Activated CD8-positive, alpha-beta memory T cell treated with anti-CD3 and anti-CD28 coated beads for 1 hour (primary cell): Measurements from ENCODE around the gene SPC24.

Experiments
- DNase-seq, 2 donors: peaks; one replicate each; pipeline ENCODE4 v3.0.0-alpha.2; 2020; ENCODE audit warnings: low read depth in 1 of 2; ENCODE audit errors: extremely low read depth in 1 of 2

SPC24 gene, protein sequence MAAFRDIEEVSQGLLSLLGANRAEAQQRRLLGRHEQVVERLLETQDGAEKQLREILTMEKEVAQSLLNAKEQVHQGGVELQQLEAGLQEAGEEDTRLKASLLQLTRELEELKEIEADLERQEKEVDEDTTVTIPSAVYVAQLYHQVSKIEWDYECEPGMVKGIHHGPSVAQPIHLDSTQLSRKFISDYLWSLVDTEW

DNA sequence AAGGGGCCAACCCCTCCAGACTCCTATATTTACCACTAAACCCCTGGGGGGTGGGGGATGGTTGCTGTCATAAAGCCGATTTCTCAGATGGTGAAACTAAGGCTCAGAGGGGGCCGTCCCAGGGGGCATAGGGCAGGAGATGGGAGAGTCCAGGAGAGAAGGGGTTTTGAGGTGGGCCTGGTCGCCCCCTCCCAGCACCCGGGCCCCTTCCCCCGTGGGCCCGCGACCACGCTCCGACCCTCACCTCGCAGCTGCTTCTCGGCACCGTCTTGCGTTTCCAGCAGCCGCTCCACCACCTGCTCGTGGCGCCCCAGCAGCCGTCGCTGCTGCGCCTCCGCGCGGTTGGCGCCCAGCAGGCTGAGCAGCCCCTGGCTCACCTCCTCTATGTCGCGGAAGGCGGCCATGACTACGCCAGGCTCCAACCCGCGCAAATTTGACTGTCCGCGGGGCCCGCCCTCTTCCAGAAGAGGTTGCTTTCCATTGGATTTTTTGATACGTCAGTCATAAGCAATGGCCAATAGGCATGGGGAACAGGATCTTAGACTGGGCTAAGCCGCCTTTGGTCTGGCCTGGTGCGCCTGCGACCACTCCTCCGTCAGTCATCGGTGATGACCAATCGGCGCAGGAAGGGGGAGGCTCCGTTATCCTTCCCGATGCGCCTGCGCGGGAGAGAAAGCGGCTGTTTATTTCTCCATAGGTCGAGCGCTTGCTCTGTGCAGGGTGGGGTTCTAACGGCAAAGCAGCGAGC is at the start of gene SPC24:
Gene SPC24, minus strand, starts transcription at position 410 of the 748 bp plus-strand sequence. Its CDS starts 6 bp downstream, at position 404.
- DNase-seq: peak; percentile 78

DNA sequence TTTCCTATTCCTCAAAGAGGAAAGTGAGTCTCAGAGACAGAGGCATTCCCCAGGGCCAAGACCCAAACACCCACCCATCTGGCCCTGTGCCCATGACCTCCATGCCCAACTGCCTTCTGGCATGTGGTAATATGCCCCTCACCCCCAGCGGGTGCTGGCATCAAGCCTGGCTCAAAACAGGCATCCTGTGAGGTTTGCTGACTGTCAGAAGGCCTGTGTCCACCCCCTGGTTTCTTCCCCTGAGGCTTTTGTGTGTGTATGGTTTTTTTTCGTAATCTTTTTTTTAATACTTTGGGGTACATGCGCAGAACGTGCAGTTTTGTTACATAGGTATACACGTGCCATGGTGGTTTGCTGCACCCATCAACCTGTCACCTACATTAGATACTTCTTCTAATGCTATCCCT is 49.4 kb upstream of the SPC24 start:
- no peak for DNase-seq

DNA sequence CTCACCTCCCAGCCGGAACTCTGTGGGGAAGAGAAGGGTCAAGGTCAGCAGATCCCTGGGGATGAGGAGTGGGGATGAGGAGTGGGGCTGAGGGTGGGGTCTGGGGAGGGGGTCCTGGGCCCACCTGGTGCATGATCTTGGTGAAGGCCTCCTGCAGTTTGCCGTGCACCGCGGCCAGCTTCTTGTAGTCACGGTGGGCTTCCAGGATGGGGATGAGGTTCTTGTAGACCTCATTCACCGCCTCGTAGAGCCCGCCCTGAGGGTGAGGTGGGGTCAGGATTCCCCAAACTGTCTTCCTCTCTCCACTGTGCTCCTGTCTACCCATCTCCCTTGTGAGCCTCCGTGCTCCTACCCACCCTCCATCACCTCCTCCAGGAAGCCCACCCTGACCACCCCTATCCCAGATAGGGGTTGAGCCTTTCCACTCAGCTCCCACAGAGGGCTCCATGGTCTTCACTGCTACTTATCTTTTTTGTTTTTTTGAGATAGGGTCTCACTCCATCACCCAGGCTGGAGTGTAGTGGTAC is 48.6 kb upstream of the SPC24 start:
- DNase-seq: no peak

DNA sequence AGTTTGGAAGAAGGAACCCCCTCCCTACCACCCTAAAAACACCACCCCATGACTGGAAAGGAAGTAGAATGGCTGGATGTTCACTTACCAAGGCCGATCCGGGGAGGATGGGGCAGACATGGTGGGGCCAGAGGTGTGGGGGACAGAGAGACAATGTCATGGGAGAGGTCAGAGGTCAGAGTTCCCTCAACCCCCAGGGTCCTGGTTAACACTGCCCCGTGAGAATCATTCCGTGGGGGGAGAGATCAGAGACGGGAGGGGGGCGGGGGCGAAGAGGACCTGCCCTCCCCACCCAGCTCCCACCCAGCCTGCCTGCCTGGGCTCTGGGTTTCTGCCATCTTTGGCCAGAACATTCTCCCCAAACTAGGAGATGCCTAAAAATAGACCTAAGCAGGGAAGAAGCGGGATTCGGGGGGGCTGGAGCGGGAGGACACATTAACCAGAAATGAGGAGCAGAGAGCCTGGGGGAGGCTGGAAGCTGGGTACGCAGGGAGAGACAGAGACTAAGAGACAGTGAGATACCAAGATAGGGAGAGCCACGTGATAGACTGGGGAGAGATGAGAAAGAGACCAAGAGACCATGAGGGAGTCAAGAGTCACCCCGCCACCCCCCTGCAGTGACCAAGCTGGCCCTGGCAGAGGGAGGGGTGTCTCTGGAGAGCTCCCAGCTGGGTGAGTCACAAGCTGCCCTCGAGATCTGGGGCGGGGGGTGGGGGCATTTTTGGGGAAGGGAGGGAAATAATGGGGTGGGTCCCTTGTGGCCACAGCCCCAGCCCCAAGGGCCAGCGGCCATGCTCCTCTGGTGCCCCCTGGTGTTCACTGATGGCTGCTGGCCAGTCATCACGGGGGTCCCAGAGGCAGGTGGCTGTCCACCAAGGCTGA is 47.9 kb upstream of the SPC24 start:
- peak in 1 of 2 donors; percentile 23 for DNase-seq

DNA sequence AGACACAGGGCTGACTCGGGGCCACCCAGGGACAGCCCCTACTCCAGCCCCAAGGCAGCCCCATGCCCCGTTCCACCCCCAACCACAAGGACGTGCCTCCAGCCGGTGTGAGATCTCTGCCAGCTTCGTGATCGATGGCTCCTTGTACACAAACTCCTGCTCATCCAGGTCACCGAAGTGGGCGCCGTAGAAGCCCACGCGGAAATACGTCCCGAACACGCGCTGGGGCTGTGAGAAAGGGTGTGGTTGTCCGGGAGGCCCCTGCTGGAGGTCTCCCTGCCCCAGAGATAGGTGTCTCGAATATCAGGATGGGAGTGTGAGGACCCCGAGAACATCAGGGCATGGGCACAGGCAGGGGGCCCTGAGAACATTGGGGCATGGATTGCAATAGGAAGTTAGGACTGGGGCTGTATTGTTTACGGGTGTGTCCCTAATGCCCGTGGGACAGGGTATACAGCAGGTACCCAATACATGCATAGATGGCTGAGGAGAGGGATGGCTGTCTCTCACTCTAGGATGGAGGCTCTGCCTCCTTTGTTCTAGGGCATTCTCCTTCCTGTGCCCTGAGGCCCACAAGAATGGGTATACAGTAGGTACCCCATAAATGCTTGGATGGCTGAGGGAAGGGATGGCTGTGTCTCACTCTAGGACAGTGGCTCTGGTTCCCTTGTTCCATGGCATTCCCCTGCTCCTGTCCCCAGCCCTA is 47.1 kb upstream of the SPC24 start:
- DNase-seq: no peak

DNA sequence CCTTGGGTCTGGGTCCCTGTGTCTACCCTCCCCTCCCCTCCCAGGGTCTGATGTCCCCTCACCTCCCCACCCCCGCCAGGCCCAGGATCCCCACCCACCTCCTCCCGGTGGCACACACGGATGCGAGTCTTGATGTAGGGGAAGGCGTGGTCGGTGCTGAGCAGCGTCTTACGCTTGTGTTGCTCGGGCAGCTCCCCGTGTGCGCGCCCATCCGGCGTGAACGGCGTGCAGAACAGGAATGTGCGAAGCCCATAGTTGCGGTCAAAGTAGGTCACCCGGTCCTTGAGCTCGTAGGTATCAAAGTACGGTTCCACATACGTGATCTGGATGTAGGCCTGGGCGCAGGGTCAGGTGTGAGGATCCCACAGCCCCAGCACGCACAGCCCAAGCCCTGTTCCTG is 46.2 kb upstream of the SPC24 start:
- DNase-seq: no peak

DNA sequence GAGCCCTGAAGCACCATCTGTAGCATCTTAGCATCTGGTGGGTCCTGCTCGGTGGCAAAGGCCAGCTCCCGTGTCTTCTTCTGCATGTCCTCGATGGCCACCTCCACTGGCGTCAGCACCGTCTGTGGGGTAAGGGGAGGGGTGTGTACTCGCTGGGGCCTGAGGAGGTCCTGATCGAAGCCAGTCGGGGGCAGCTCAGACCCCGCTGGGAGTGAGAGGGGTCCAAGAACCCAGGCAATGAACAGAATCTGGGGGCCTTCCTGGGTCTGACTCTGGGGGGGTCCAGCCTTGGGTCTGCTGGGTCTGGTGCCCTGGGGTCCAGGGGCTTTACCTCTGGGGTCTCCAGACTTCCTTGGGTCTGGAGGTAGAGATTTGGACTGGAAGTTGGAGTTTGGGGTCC is 45.3 kb upstream of the SPC24 start:
- DNase-seq: no peak

DNA sequence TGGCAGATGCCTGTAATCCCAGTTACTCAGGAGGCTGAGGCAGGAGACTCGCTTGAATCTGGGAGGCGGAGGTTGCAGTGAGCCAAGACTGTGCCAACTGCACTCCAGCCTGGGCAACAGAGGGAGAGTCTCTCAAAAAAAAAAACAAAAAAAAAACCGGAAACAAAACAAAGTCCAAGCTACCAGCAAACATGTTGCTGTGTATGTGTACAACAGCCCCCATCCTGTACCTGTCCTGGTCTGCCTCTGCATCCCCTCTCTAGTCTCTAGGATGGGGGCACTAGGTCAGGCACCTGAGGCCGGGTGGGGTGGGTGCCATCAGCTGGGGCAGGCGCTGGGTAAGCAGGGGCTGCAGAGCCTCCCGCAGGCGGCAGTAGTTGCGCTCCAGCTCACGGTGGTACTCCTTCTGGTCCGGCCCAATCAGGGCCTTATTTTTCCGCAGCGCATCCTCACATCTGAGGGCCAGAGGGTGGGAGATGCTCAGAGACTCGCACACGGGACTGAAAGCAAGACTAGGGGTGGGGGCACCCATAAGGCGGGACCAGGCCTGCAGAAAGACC is 44.5 kb upstream of the SPC24 start:
- DNase-seq: no peak

DNA sequence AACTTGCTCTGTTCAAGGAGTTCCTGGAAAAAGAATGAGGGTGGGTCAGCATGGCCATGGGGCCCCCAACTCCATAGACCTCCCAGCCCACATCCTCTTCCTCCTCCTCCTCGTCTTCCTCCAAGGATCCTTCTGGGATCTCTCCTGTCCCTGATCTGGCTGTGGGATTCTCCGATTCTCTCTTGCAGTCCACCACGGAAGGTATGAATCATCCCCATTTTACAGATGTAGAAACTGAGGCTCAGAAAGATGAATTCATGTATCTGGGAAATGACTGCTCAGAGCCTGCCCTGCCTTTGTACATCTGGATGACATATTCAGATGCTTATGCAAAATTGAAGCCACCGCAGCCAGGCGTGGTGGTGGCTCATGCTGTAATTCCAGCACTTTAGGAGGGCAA is 43.9 kb upstream of the SPC24 start:
- DNase-seq: no peak

DNA sequence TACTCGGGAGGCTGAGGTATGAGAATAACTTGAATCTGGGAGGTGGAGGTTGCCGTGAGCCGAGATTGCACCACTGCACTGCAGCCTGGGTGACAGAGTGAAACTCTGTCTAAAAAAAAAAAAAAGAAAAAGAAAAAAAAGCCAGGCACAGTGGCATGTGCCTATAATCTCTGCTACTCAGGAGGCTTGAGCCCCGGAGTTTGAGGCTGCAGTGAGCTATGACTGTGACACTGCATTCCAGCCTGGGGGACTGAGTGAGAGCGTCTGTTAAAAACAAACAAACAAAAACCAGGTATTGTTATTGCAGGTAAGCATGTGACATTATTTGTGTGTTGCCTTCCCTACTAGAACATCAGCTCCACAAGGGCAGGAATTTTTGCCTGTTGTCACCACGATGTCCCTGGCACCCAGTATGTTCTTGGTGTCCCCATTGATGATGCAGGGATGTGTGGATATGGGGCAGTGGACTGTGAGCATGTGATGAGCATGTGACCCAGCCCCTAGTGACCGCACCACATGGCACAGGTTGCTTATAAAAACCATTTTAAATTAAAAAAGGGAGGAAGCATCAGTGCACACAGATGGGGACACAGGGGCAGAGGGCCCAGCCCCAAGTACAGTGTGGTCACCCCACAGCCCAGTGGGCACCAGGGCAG is 43.3 kb upstream of the SPC24 start:
- DNase-seq: no peak

DNA sequence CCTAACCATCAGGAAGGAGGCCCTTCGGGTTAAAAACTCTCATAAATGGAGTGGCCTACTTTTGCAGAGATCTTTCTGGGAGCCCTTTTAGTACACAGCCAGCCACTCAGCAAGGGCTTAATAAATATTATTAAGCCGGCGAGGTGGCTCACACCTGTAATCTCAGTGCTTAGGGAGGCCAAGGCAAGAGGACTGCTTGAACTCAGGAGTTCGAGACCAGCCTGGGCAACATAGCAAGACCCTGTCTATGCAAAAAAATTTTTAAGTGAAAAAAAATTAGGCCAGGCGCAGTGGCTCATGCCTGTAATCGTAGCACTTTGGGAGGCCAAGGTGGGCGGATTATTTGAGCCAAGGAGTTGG is 42.6 kb upstream of the SPC24 start:
- DNase-seq: no peak

DNA sequence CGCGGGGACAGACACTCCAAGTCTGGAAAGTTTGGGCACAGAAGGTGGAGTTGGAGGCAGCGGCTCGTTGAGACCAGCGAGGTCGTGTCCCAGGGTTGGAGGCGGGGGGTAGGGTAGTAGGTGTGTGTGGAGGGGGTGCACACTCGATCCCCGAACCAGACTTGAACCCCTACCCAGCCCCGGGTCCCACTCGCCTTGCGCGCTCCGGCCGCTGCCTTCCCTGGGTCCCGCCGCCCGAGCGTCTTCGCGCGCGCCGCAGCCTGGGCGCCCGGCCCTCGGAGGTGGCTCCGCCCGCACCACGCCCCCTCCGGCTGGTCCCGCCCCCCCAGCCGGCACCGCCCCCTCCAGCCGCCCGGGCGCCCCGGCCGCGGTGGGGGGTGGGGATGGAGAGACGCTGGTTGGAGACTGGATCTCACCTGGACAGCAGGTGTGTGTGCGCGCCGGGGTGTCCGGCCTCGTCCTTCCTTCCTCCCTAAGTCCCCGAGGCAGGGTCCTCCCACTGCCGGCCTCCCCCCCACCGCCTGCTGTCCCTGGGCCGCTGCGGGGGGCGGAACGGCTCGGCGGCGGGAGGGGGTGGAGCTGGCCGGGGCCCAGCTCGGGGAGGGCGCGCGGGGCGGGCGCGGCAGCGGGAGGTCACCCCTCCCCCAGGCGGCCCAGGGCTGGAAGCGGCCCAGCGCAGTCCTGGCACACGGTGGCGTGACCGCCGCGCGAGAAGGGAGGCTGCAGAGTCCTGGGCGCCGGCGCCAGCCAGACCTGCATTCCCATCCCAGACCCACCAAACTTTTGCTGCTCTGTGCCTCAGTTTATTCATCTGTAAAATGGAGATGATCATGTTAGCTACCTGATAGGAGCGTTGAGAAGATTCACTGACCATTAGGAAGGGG is 42.0 kb upstream of the SPC24 start, which contains the start of gene KANK2:
Gene KANK2, minus strand, starts transcription at position 255 of the 884 bp plus-strand sequence. CDS start 3,034 bp downstream, outside the sequence.
- DNase-seq: peak; percentile 12 to 65

DNA sequence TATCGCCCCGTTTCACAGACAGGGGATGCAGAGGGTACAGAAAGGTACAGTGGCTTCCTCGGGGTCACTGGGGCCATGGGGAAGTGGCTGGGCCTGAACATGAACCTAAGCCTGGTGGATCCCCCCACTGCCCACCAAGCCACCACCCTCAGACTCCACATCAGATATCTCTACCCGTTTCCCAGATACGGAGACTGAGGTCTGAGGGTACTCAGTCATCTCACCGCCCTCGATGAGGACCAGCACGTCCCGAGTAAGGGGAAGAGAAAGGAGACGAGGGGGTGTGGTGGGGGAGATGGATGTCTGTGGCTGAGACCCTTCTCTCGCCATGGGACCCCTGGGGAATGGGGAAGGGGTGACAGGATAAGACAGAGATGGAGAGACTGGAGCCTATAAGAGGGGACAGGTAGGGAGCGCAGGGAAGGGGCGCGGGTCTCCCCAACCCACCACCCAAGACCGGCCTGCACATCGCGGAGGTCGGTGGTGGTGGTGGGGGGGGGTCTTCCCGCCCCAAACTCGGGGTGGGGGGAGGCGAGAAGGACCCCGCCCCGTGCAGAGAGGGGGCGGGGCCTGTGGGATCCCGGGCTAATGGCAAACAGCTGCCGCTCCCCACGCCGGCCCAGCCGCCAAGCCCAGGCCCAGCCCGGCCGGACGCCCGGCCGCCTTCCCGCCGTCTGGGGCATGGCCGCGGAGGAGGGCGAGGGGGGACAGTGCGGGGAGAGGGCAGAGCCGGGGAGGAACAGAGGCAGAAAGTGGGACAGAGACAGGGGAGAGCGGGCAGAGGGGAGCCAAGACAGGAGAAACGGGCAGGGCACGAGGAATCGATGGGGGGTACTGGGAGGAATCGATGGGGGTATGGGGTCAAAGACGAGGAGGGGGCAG is 41.1 kb upstream of the SPC24 start:
- no peak for DNase-seq

DNA sequence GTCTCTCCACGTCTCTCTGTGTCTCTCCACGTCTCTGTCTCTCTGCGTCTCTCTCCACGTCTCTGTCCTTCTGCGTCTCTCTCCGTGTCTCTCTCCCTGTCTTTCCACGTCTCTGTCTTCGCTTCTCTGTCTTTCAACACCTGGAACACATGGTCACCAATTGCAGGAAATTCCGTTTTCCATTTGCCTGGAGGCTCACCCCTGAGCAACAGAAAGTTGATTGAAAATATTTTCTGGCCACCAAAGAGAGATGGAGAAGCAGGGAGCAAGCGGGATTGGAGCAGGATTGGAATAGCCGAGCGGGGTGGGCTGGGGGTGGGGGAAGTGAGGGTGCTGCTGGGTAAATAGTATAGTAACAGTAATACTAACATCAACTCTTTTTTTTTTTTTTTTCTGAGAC is 40.1 kb upstream of the SPC24 start:
- DNase-seq: no peak

DNA sequence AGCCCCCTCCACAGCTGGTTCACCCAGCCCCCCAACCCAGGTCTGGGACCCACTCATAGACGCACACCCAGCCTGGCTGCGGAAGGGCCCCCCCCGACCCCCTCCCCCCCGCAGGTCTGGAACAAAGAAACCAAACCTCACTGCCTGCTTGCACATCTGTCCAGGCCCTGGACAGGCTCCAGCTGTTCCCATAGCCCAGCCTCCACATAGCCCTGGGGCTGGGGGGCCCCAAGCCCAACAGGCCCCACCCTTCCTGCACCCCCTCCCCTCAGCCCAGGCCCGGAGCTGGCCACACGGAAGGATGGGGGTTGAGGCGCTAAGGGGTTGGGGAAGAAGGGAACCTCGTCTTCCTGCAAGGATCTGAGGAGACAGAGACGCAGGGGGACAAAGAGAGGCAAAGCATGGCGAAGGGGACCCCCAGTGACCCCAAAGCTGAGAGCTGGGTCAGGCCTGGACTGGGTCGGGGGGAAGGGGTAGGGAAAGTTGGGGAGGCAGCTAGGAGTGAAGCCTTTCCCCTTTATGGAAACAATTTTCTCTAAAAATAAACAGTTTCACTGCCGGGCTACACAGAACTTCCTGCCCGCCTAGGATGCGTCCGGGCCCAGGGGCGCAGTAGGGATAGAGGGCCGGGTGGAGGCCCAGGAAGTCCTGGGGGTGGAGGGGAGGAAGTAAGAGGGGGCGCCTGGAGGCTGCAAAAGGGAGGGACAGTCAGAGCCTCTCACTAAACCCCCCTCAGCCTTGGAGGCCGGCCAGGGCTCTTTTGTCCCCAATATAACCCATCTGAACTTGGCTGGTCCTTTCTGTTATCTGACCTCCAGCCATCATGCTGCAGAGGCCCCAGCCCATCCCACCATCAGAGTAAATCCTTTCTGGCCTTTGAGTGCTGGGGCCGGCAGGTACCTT is 39.3 kb upstream of the SPC24 start:
- no peak for DNase-seq

DNA sequence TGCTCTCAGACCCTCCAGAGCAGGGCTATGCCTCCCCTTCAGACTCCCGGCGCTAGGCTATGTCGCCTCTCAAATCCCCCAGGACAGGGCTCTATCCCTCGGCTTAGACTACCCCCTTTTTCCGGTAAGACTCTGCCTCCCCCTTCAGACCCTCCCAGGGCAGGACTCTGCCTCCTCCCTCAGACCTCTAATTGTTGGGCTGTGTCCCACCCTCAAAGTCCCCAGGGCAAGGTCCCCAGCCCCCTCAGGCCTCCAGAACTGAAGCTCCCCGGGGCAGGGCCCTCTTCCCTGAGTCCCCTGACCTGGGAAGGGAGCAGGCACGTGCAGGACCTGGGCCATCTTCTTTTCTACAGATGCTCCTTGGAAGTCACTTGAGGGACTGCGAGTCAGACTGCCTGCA is 38.6 kb upstream of the SPC24 start:
- DNase-seq: no peak
